Gastrocnemius medialis (tissue), 4 donors: Measurements from ENCODE around the gene DCC. TPM values are rescaled to one million over a fixed set of nuclear protein-coding genes. Genes with fewer than 3 reads are reported as not detected.

ENCODE experiments used
- ATAC-seq, 2 donors: fragments of 150-250 bp; one replicate each; pipeline ENCODE4 v1.9.1; 2016
- DNase-seq, 2 donors: peaks; one replicate each; pipeline ENCODE4 v3.0.0-alpha.2; 2019
- H3K27ac ChIP-seq, 4 donors: fragments of 200-600 bp; sonication (generic); 1 replicate in 1 of 4; 2 replicates in 3 of 4; pipeline ENCODE4 v1.5.1; 2016 to 2018; ENCODE audit warnings: mild to moderate bottlenecking in 2 of 4, moderate library complexity in 1 of 4
- H3K27me3 ChIP-seq, 3 donors: fragments of 200-600 bp; sonication (generic) in 2 of 3; 1 replicate in 1 of 3; 2 replicates in 2 of 3; pipeline versions ENCODE4 v1.5.1 to v1.6.0; 2016 to 2019; ENCODE audit warnings: mild to moderate bottlenecking in 1 of 3, moderate library complexity in 1 of 3
- H3K36me3 ChIP-seq, 2 donors: fragments of 200-600 bp; sonication (generic) in 1 of 2; one replicate each; pipeline ENCODE4 v1.5.1; 2017 to 2018
- H3K4me1 ChIP-seq, 2 donors: fragments of 200-600 bp; sonication (generic) in 1 of 2; one replicate each; pipeline ENCODE4 v1.5.1; 2016 to 2017; ENCODE audit warnings: mild to moderate bottlenecking in 2 of 2
- H3K4me3 ChIP-seq, 4 donors: fragments of 200-600 bp; sonication (generic) in 3 of 4; 1 replicate in 1 of 4; 2 replicates in 3 of 4; pipeline ENCODE4 v1.5.1; 2016 to 2019; ENCODE audit warnings: mild to moderate bottlenecking in 2 of 4
- H3K9me3 ChIP-seq, 3 donors: fragments of 200-600 bp; sonication (generic) in 2 of 3; 1 replicate in 1 of 3; 2 replicates in 2 of 3; pipeline ENCODE4 v1.5.1; 2016 to 2019
- CTCF ChIP-seq, 5 experiments: fragments of 450-650 bp in 3 of 5; fragments of 200-600 bp in 2 of 5; sonication (generic) in 2 of 5; IDR thresholded peaks in 4 of 5; conservative IDR thresholded peaks in 1 of 5; 1 replicate in 4 of 5; 2 replicates in 1 of 5; pipeline ENCODE4 v1.5.1; 2016 to 2019; ENCODE audit warnings: antibody characterized with exemption in 5 of 5, mild to moderate bottlenecking in 3 of 5, moderate library complexity in 3 of 5
- POLR2A ChIP-seq, 2 donors: fragments of 450-650 bp; IDR thresholded peaks; one replicate each; pipeline ENCODE4 v1.6.1; 2017; ENCODE audit warnings: antibody characterized with exemption in 2 of 2, mild to moderate bottlenecking in 2 of 2, moderate library complexity in 2 of 2
- in situ Hi-C, 4 donors: fragments of 200-750 bp; cut with MboI; loops; one replicate each; pipeline versions ENCODE4 v1.15.0 to v1.8.0; 2017; ENCODE audit warnings: low sequenced_read_pairs in 4 of 4
- intact Hi-C: fragments of 100-400 bp; cut with DNase I; formaldehyde crosslinking; loops from one replicate; pipeline ENCODE4 v1.15.1; 2023; ENCODE audit warnings: low total_unique reads
- total RNA-seq, 4 donors: library from RNA; depleted of rRNA; stranded (reverse); fragments of >200 nt; gene quantifications; one replicate each; pipeline versions ENCODE4 v1.1.0 to v1.2.3, GENCODE V29; 2016

Gene DCC
- total RNA-seq, 4 donors from 2014 or later = not detected

- no peak overlapping the region for H3K27ac ChIP-seq
- H3K27me3 ChIP-seq = no peaks in the 10 kb centered on the region
- TF ChIP-seq POLR2A (IDR thresholded peaks at IDR 0.05) = no peak
- TF ChIP-seq CTCF (IDR thresholded peaks at IDR 0.05 in 4 of 5, conservative IDR thresholded peaks at IDR 0.05 in 1 of 5) = no peak
- H3K9me3 ChIP-seq = no peaks in the 10 kb centered on the region
- intact Hi-C loops = no loop called here
- no peak overlapping the region for H3K4me3 ChIP-seq
- in situ Hi-C loops = no loop called here
- no peak for DNase-seq
- ATAC-seq = no peak
- H3K36me3 ChIP-seq = no peaks in the 10 kb centered on the region
- H3K4me1 ChIP-seq = no peaks in the 10 kb centered on the region
Observed at GRCh38 chr18:52670896-52671295, 330.9 kb downstream of the DCC start.

DNA sequence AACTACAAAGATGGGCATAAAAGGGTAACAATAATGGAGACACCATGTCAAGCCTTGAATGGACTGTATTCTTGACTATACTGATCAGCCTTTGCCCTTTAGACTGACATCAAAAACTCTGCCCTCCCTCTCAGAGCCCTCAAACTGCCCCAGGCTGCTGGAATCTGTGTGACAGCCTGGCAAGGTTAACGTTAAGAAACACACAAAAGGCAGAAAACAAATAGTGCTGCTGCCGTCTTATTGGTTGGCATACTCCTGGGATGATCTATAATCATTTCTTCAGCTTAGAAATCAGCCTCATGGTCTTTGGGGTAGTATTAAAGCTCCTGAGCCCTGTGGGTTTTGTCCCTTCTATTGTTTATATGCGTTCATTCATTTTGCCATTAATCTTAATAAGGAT is 338.0 kb downstream of the DCC start:
- TF ChIP-seq CTCF (IDR thresholded peaks at IDR 0.05 in 4 of 5, conservative IDR thresholded peaks at IDR 0.05 in 1 of 5) = no peak
- TF ChIP-seq POLR2A (IDR thresholded peaks at IDR 0.05) = no peak
- Histone ChIP-seq H3K4me1 (no peaks in the 10 kb centered on the region), H3K27ac (no peak overlapping the region), H3K27me3 (no peaks in the 10 kb centered on the region), H3K4me3 (no peak overlapping the region), H3K9me3 (no peaks in the 10 kb centered on the region), H3K36me3 (no peaks in the 10 kb centered on the region)
- ATAC-seq (no peak), DNase-seq (no peak)
- in situ Hi-C loops (no loop called here), intact Hi-C loops (no loop called here)

DNA sequence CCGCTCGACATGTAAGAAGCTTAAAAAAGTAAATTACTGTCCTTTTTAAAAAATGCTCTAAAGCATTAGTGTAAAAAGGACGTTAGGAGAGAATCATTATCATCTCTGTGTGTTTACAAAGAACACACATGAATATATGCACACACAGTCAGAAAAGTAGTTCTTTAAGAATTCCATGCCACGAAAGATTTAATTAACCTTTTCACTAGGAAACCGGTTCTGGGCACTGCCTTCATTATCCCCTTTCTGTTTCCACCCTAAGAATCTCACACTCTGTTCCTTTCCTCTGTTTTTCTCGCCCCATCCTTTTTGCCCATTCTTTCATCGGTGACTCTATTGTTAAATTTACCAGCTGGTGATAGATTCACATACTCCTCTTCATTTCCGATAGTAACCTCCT is 338.6 kb downstream of the DCC start:
- Histone ChIP-seq H3K4me3 (no peak overlapping the region), H3K27ac (no peak overlapping the region), H3K4me1 (no peaks in the 10 kb centered on the region), H3K36me3 (no peaks in the 10 kb centered on the region), H3K9me3 (no peaks in the 10 kb centered on the region), H3K27me3 (no peaks in the 10 kb centered on the region)
- intact Hi-C loops (no loop called here), in situ Hi-C loops (no loop called here)
- no peak for DNase-seq
- TF ChIP-seq CTCF (IDR thresholded peaks at IDR 0.05 in 4 of 5, conservative IDR thresholded peaks at IDR 0.05 in 1 of 5) = no peak
- no peak for TF ChIP-seq POLR2A (IDR thresholded peaks at IDR 0.05)
- no peak for ATAC-seq

- in situ Hi-C loops = no loop called here
- no peaks in the 10 kb centered on the region for H3K9me3 ChIP-seq
- DNase-seq = no peak
Observed at GRCh38 chr18:52679354-52679753, 339.4 kb downstream of the DCC start.

More at GRCh38 chr18:52679354-52679753, 339.4 kb downstream of the DCC start:
- Histone ChIP-seq H3K27me3 (no peaks in the 10 kb centered on the region), H3K27ac (no peak overlapping the region), H3K36me3 (no peaks in the 10 kb centered on the region), H3K4me1 (no peaks in the 10 kb centered on the region), H3K4me3 (no peak overlapping the region)
- intact Hi-C loops = no loop called here
- no peak for TF ChIP-seq CTCF (IDR thresholded peaks at IDR 0.05 in 4 of 5, conservative IDR thresholded peaks at IDR 0.05 in 1 of 5)
- TF ChIP-seq POLR2A (IDR thresholded peaks at IDR 0.05) = no peak
- ATAC-seq = no peak
